ENCODE results near the gene CAMK2B. TPM values are rescaled to one million over a fixed set of nuclear protein-coding genes. Genes with fewer than 3 reads are reported as not detected.

Gene CAMK2B
- total RNA-seq, 2 donors from 2014 or later, result 1.2 to 3.5 TPM

- intact Hi-C loops (cut with DNase I), result no loop called here
- no peak for DNase-seq (ENCODE audit: low spot score)
These were observed 12.4 kb downstream of the CAMK2B start for GRCh38 chr7:44313016-44313415.

GRCh38 chr7:44311561-44312495, 13.6 kb downstream of the CAMK2B start:
- no peak for DNase-seq (ENCODE audit: low spot score)

GRCh38 chr7:44310221-44310848, 15.1 kb downstream of the CAMK2B start:
- peak; percentile 60 for DNase-seq (ENCODE audit: low spot score)

More at GRCh38 chr7:44311561-44312495, 13.6 kb downstream of the CAMK2B start:
- intact Hi-C loops (cut with DNase I), result no loop called here

GRCh38 chr7:44309271-44310091, 15.9 kb downstream of the CAMK2B start:
- intact Hi-C loops (cut with DNase I), result loop anchor here in 1 of 2 donors (5.0 kb wide), 1 partner anchor 62 kb away; no protein-coding TSS in a partner anchor
- DNase-seq (ENCODE audit: low spot score), result peak; percentile 91

More at GRCh38 chr7:44310221-44310848, 15.1 kb downstream of the CAMK2B start:
- intact Hi-C loops (cut with DNase I), result no loop called here

- DNase-seq (ENCODE audit: low spot score), result peak; percentile 70
- intact Hi-C loops (cut with DNase I), result loop anchor here in 1 of 2 donors (5.0 kb wide), 1 partner anchor 61 kb away; no protein-coding TSS in a partner anchor
These were observed 16.7 kb downstream of the CAMK2B start for GRCh38 chr7:44308596-44309270.

GRCh38 chr7:44307905-44308595, 17.3 kb downstream of the CAMK2B start:
- intact Hi-C loops (cut with DNase I), result loop anchor here in 1 of 2 donors (5.0 kb wide), 1 partner anchor 61 kb away; no protein-coding TSS in a partner anchor
- DNase-seq (ENCODE audit: low spot score), result no peak

GRCh38 chr7:44307301-44307900, 18.0 kb downstream of the CAMK2B start:
- peak; percentile 42 for DNase-seq (ENCODE audit: low spot score)
- intact Hi-C loops (cut with DNase I), result loop anchor here in 1 of 2 donors (5.0 kb wide), 1 partner anchor 60 kb away; no protein-coding TSS in a partner anchor

- no peak for DNase-seq (ENCODE audit: low spot score)
These were observed 18.8 kb downstream of the CAMK2B start for GRCh38 chr7:44306606-44307005.

GRCh38 chr7:44305564-44306507, 19.6 kb downstream of the CAMK2B start:
- DNase-seq (ENCODE audit: low spot score), result peak; percentile 30
- intact Hi-C loops (cut with DNase I), result loop anchor here in 1 of 2 donors (5.0 kb wide), 1 partner anchor 59 kb away; no protein-coding TSS in a partner anchor

More at GRCh38 chr7:44306606-44307005, 18.8 kb downstream of the CAMK2B start:
- intact Hi-C loops (cut with DNase I), result loop anchor here in 1 of 2 donors (5.0 kb wide), 1 partner anchor 59 kb away; no protein-coding TSS in a partner anchor

- DNase-seq (ENCODE audit: low spot score), result peak; percentile 55
- intact Hi-C loops (cut with DNase I), result no loop called here
These were observed 30.9 kb downstream of the CAMK2B start for GRCh38 chr7:44294325-44295069.

GRCh38 chr7:44293561-44294324, 31.7 kb downstream of the CAMK2B start:
- peak; percentile 46 for DNase-seq (ENCODE audit: low spot score)
- intact Hi-C loops (cut with DNase I), result no loop called here

- DNase-seq (ENCODE audit: low spot score), result peak; percentile 45
- intact Hi-C loops (cut with DNase I), result no loop called here
These were observed 32.4 kb downstream of the CAMK2B start for GRCh38 chr7:44292876-44293560.

GRCh38 chr7:44292420-44292817, 33.0 kb downstream of the CAMK2B start:
- DNase-seq (ENCODE audit: low spot score), result no peak
- intact Hi-C loops (cut with DNase I), result no loop called here

- intact Hi-C loops (cut with DNase I), result no loop called here
- no peak for DNase-seq (ENCODE audit: low spot score)
These were observed 33.5 kb downstream of the CAMK2B start for GRCh38 chr7:44291733-44292419.
